ENCODE data around the gene UVSSA. TPM values are rescaled to one million over a fixed set of nuclear protein-coding genes. Genes with fewer than 3 reads are reported as not detected.
"Not testable (repeated sequence)": the region's sequence is repeated elsewhere in the genome, so short reads cannot be mapped to it uniquely, and the experiment has no call there.

Gene UVSSA
- total RNA-seq, 1 donor from 2014 or later: 4.0 TPM

GRCh38 chr4:1384675-1385372 lies 37.8 kb downstream of the UVSSA start:
- no peak for DNase-seq (ENCODE audit: low read depth)
- TF ChIP-seq CTCF (conservative IDR thresholded peaks at IDR 0.05; ENCODE audit: low read depth, low read length): no peak
- no peak overlapping the region for H3K4me3 ChIP-seq (ENCODE audit: low read depth, low read length)

GRCh38 chr4:1385373-1386340 lies 38.6 kb downstream of the UVSSA start:
- DNase-seq (ENCODE audit: low read depth): no peak
- H3K4me3 ChIP-seq (ENCODE audit: low read depth, low read length): no peak overlapping the region
- TF ChIP-seq CTCF (conservative IDR thresholded peaks at IDR 0.05; ENCODE audit: low read depth, low read length): no peak

GRCh38 chr4:1393363-1393762 lies 46.4 kb downstream of the UVSSA start:
- not testable (repeated sequence) for DNase-seq (ENCODE audit: low read depth); H3K4me3 ChIP-seq (ENCODE audit: low read depth, low read length)

- TF ChIP-seq CTCF (conservative IDR thresholded peaks at IDR 0.05; ENCODE audit: low read depth, low read length): no peak
- DNase-seq (ENCODE audit: low read depth): no peak
- no peak overlapping the region for H3K4me3 ChIP-seq (ENCODE audit: low read depth, low read length)
Observed at GRCh38 chr4:1393866-1394265, 46.9 kb downstream of the UVSSA start.

- not testable (repeated sequence) for DNase-seq (ENCODE audit: low read depth); H3K4me3 ChIP-seq (ENCODE audit: low read depth, low read length)
Observed at GRCh38 chr4:1394554-1395388, 47.8 kb downstream of the UVSSA start.

GRCh38 chr4:1395389-1395820 lies 48.4 kb downstream of the UVSSA start:
- H3K4me3 ChIP-seq (ENCODE audit: low read depth, low read length): not testable (repeated sequence)

GRCh38 chr4:1395941-1396805 lies 49.2 kb downstream of the UVSSA start:
- no peak for DNase-seq (ENCODE audit: low read depth)
- TF ChIP-seq CTCF (conservative IDR thresholded peaks at IDR 0.05; ENCODE audit: low read depth, low read length): no peak
- no peak overlapping the region for H3K4me3 ChIP-seq (ENCODE audit: low read depth, low read length)

More at GRCh38 chr4:1395389-1395820, 48.4 kb downstream of the UVSSA start:
- not testable (repeated sequence) for DNase-seq (ENCODE audit: low read depth)

All from epithelial cell of proximal tubule (primary cell).